HG03066 (cell line): ENCODE measurements around the gene GPC3.

Source experiments
- ATAC-seq: cut with Tn5 transposase; IDR thresholded peaks from one replicate; pipeline ENCODE4 v1.9.1; 2021; ENCODE audit warnings: low read depth; ENCODE audit not compliant: unreplicated experiment

Gene GPC3

GRCh38 chrX:133661962-133662839, 323.2 kb downstream of the GPC3 start:
- no peak for ATAC-seq

GRCh38 chrX:133660281-133660680, 325.1 kb downstream of the GPC3 start:
- no peak for ATAC-seq

- ATAC-seq, result no peak
Measured at GRCh38 chrX:133658293-133658911, 327.0 kb downstream of the GPC3 start.

- no peak for ATAC-seq
Measured at GRCh38 chrX:133655275-133656265, 329.8 kb downstream of the GPC3 start.

GRCh38 chrX:133654811-133655210, 330.6 kb downstream of the GPC3 start:
- no peak for ATAC-seq

GRCh38 chrX:133653358-133653757, 332.0 kb downstream of the GPC3 start:
- no peak for ATAC-seq

GRCh38 chrX:133652185-133652584, 333.2 kb downstream of the GPC3 start:
- ATAC-seq, result no peak

GRCh38 chrX:133650239-133650638, 335.2 kb downstream of the GPC3 start:
- ATAC-seq, result no peak

- no peak for ATAC-seq
Measured at GRCh38 chrX:133649651-133650050, 335.7 kb downstream of the GPC3 start.

GRCh38 chrX:133648594-133648993, 336.8 kb downstream of the GPC3 start:
- ATAC-seq, result no peak

- ATAC-seq, result no peak
Measured at GRCh38 chrX:133646719-133647116, 338.7 kb downstream of the GPC3 start.

GRCh38 chrX:133645977-133646718, 339.2 kb downstream of the GPC3 start:
- no peak for ATAC-seq

GRCh38 chrX:133645256-133645655, 340.1 kb downstream of the GPC3 start:
- ATAC-seq, result no peak

GRCh38 chrX:133640161-133641015, 345.0 kb downstream of the GPC3 start:
- ATAC-seq, result no peak

- no peak for ATAC-seq
Measured at GRCh38 chrX:133639726-133640125, 345.7 kb downstream of the GPC3 start.

- no peak for ATAC-seq
Measured at GRCh38 chrX:133638285-133638684, 347.1 kb downstream of the GPC3 start.

GRCh38 chrX:133637765-133638164, 347.6 kb downstream of the GPC3 start:
- ATAC-seq, result no peak

GRCh38 chrX:133636009-133636408, 349.4 kb downstream of the GPC3 start:
- no peak for ATAC-seq

GRCh38 chrX:133634416-133634815, 351.0 kb downstream of the GPC3 start:
- ATAC-seq, result no peak
